ENCODE results near the gene THTPA.

Gene THTPA

GRCh38 chr14:23555882-23556699 lies at the start of gene THTPA:
THTPA (plus strand) TSS chr14:23556271; CDS start chr14:23556758, 487 bp downstream.
- DNase-seq: peak; percentile 50

DNA sequence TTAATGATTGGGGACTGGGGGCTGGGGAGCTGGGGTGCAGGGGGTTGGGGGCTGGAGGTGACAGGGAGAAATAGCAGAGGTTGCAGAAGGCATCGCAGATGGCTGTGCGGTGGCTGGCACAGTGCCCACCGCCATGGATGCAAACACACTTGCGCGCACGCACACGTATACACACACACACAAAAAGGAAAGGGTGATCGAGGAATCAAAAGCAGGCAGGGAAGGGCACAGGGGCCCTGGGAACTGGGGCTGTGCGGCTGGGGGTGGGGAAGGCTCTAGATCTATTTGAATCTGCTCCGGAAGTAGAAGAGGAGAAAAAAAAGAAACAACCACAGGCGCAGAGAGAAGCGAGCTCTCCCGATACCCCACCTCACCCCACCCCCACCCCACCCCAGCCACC lies 43.9 kb upstream of the THTPA start:
- no peak for DNase-seq

DNA sequence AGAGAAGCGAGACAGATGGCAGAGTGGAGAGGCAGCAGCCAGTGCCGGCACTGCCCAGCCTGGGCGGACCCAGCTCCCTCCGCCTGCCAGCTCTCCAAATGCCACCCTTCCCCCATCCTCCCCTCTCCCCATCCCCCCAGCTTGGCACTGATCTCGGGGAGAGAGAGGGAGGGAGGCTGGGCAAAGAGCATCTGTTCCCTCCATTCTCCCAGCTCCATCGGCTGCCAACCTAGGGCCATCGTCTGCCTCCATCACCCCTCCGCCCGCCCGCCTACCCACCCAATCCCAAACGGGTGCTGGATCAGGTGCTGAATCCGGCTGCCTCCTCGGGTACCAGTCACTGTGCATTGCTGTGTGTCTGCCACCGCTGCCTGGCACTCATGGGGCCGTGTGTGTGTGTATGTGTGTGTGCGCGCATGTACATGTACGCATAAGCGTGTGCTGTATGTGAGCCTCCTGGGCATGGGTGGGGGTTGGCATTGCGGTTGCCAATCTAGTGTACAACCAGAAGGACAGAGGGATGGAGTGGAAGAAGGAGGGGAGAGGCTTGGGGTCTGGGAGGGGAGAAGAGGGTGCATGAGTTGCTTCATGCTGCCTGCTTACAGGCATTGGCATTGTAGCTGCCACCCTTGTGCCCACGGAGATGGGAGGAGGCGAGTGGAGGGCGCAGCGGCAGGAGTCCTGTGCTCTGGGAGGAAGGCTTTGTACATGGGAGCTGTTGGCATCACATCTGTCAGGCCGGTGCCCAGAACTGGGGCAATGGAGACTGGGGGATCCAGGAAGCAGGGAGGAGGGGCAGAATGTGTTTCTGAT lies 42.9 kb upstream of the THTPA start:
- DNase-seq: no peak

GRCh38 chr14:23513818-23514643 lies 42.0 kb upstream of the THTPA start:
- DNase-seq: no peak

GRCh38 chr14:23514644-23514957 lies 41.5 kb upstream of the THTPA start:
- no peak for DNase-seq

GRCh38 chr14:23517650-23518326 lies 38.3 kb upstream of the THTPA start:
- no peak for DNase-seq

GRCh38 chr14:23518709-23519108 lies 37.4 kb upstream of the THTPA start:
- DNase-seq: no peak

DNA sequence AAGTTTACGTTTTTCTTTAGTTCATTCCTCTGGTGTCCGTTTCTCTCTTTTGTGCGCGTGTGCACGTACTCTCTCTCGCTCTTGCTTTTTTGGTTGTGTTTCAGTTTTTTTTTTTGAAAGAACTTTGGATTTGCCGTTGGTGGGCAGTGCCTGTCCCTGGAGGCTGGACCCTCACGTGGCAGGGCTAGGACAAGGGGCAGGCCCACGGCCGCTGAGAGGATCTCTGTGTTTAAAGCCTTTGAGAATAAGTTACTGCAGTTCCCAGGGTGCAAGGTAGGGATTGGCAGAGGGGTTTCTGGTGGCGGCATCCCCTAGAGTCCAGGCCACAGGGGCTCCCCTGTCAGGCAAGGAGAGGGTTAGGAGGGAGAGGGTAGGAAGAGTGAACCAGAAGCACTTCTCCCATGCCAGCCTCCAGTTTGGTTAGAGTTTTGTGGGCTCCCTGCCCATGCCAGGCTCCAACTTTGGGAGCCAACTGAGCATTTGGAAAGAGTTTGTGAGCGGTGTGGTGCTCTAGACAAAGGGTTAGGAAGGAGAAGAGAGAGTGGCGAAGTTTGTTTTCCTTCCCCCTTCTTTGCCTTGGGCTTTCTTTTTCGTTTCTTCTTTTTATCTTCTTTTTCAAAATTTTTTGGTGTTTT lies 35.1 kb upstream of the THTPA start:
- DNase-seq: no peak

- no peak for DNase-seq
These were observed 34.1 kb upstream of the THTPA start for GRCh38 chr14:23521785-23522640.

- DNase-seq: no peak
These were observed 33.4 kb upstream of the THTPA start for GRCh38 chr14:23522643-23523198.

GRCh38 chr14:23523229-23524016 lies 32.6 kb upstream of the THTPA start:
- DNase-seq: no peak

GRCh38 chr14:23524954-23525353 lies 31.1 kb upstream of the THTPA start:
- DNase-seq: no peak

GRCh38 chr14:23525611-23526010 lies 30.5 kb upstream of the THTPA start:
- DNase-seq: no peak

DNA sequence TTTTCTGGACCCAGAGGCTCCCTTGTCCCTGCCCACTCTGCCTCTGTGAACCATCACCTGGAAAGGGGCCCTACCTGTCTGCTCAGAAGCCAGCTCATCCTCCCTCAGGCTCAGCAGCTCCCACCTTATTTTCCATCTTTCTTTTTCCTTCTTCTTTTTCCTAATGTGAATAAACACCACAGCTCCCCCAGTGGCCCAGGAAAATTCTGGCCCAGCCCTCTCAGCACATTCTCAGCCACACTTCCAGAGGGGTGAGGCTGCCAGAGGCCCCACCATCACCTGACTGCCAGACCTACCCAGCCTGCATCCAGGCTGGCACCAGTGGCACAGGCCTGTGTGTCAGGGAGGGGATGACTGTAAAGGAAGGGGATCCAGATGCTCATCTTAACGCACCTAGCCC lies 27.5 kb upstream of the THTPA start:
- no peak for DNase-seq

DNA sequence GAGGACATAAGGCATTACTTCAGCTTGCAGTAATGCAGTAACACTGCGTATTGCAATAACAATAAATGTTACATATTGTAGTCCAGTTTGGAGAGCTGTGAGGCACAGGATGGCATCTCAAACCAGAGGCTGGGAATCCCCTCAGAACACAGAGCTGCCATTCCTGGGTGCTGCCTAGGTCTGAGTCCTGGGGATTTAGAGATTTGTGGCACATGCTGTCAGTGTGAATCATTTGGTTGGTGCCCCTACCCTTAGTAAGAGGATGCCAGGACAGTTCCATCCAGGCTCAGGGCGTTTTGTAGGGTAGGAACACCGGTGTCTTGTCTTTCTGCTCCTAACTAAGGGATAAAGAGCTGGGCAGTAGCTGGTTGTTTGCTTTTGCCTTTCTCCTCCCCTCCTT lies 27.1 kb upstream of the THTPA start:
- no peak for DNase-seq

- DNase-seq: no peak
These were observed 25.6 kb upstream of the THTPA start for GRCh38 chr14:23530375-23531055.

- DNase-seq: no peak
These were observed 24.7 kb upstream of the THTPA start for GRCh38 chr14:23531391-23531790.

DNA sequence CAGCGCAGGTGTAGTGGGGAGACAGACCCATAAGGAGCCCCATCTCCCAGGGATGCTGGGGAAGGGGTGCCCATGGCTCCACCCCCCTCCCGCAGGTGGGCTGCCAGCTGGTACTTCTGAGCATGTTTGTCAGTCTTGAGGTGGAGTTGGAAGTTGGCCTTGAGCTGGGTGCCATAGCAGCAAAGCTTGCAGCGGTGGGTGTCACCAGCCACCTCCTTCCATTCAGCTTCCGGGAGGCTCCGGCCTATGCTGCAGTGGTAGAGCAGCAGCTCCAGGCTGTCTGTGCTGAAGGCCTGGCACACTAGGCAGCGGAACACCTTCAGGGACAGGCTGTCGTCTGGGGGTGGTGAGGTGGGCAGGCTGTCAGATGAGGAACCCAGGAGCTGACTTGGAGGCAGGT lies 23.4 kb upstream of the THTPA start:
- no peak for DNase-seq

- no peak for DNase-seq
These were observed 22.2 kb upstream of the THTPA start for GRCh38 chr14:23533652-23534435.

Measured in SIG-M5 (cell line).